Right forelimb (tissue), 1 donor: Measurements from ENCODE around the gene MUC6.

Experiments used
- DNase-seq: peaks from one replicate; pipeline ENCODE4 v3.0.0-alpha.2; 2018

Gene MUC6

DNA sequence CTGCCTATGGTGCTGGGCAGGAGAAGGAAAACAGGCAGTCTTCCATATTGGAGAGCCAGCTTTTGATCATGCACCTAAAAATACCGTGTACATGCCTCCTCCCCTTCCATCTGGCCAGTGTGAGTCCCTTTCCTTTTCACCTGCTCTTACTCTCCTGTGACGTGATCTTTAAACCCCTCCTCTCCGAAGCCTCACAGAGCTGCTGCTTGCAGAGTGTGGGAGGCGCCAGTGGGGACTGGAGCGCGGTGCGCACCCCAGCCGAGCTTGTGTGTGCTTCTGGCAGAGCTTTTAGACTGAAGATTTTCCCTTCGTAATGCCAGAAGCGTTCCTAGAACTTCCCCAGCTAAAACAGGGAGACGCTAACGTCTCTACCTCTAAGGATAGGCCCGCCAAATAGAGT lies 29.8 kb downstream of the MUC6 start:
- DNase-seq: no peak

- peak; percentile 75 for DNase-seq
Measured at GRCh38 chr11:1005928-1006327, 30.6 kb downstream of the MUC6 start.

DNA sequence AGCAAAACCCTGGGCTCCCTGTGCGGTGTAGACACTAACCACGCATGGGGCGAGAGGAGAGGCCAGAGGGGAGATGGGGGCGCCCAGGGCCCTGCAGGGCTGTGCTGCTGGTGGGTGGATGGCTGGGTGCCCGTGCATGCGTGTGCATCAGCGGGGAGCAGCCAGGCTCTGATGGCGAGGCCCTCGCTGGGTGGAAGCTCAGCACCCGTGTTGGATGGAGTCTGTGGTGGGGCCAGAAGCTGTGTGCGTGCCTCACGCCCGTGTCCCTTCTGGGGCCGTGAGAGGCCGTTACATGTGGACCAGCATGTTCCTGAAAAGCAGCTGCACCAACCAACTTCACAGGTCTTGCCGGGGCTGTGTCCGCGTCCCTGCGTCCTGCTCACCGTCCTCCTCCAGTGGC lies 33.4 kb downstream of the MUC6 start:
- no peak for DNase-seq

- DNase-seq: no peak
Measured at GRCh38 chr11:1002406-1002984, 34.0 kb downstream of the MUC6 start.

DNA sequence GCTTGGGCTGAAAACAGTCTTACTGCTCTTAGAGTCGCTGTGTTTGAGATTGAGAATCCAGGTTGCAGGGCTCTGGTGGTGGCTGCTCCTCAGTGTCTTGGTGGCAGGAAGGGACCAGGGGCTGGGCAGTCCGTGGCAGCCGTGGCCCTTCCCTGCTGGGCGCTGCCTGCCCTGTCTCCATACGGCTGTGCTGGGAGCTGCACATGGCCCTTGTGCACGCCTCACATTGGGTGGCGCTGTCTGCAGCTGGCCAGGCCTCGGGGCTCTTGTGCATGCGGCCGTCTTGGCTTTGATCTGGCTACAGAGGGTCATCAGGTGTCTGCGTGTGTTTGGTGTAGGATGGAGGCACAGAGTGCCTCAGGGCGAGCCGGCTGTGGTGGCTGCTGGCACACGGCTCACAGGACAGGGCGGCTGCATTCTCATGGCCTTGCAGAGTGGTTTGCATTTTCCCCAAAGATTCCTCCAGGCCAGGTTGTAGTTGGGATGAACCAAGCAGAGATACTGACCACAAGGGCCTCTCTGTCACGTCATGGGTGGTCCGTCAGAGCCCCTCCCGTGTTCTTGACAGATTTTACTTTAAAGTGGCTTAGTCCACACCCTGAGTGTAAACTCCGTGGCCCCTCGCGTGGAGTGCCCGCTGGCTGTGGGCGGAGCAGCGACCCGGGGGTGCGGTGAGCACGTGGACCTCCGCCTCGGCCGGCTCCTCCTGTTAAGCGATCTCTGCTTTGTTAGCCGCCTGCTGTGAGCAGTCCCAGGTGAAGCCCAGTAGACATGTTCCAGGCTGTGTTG lies 34.7 kb downstream of the MUC6 start:
- no peak for DNase-seq

GRCh38 chr11:1000357-1001278 lies 35.9 kb downstream of the MUC6 start:
- no peak for DNase-seq

GRCh38 chr11:999009-999408 lies 37.5 kb downstream of the MUC6 start:
- DNase-seq: no peak

DNA sequence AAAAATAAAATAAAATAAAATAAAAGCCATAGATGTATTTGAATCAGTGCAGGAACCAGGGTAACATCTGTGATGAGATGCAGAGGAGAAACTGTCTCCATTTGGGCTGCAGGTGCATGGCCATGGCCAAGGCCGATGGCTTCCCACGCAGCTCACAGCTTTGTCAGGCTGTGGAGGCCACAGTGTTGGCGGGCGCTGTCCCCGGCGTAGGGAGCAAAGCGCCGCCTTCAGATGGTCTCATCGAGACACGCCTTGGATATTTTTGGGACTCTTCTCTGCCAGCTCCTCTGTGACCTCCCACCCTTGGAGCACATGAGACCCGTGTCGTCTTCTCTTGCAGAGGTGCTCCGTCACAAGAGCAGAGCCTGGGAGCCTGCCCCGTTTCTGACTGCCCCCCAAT lies 38.6 kb downstream of the MUC6 start:
- DNase-seq: no peak

DNA sequence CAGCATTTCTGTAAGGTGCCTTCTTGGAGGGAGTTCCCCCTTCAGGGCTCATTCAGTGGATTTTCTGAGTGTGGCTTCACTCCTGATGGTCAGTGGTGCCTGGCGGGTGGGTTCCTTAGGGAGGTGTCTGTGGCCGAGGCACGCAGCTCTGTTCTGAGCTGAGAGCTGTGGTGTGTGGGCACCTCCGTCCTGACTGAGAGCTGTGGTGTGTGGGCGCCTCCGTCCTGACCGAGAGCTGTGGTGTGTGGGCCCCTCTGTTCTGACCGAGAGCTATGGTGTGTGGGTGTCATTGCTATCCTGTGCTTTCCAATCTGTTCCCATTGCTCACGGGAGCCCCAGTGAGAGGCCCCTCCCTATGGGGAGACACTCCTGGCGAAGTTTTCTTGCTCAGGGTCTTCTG lies 39.8 kb downstream of the MUC6 start:
- no peak for DNase-seq

GRCh38 chr11:995752-996420 lies 40.6 kb downstream of the MUC6 start:
- DNase-seq: no peak

GRCh38 chr11:995044-995751 lies 41.3 kb downstream of the MUC6 start:
- DNase-seq: no peak

DNA sequence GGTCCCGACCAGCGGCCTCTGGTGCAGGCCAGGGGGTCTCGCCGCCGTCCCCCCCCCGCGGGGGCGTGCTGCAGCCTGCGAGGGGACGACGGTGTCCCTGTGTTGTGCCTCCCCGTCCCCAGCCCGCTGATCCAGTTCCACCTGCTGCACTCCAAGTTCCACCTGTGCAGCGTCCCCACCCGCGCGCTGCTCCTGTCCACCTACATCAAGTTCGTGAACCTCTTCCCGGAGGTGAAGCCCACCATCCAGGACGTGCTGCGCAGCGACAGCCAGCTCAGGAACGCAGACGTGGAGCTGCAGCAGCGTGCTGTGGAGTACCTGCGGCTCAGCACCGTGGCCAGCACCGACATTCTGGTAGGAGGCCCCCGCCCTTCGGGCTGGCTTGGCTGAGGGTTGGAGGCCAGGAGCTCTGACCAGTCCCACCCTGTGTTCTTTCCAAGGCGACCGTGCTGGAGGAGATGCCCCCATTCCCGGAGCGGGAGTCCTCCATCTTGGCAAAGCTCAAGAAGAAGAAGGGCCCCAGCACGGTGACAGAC lies 42.8 kb downstream of the MUC6 start:
- DNase-seq: no peak

DNA sequence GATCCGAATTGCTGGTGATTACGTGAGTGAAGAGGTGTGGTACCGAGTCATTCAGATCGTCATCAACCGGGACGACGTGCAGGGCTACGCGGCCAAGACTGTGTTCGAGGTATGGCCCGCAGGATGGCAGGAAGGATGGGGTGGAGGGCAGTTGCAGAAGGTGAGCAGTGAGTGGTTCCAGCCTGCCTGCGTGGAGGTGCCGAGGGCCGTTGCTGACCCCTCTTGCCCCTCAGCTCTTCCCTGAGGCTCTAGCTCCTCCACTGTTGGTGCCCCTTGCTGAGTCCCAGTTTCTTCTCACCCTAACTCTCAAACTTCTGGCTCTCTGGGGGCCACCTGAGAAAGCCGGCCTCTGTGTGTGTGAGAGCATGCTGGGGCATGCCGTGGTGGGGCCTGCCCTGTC lies 43.9 kb downstream of the MUC6 start:
- DNase-seq: no peak

DNA sequence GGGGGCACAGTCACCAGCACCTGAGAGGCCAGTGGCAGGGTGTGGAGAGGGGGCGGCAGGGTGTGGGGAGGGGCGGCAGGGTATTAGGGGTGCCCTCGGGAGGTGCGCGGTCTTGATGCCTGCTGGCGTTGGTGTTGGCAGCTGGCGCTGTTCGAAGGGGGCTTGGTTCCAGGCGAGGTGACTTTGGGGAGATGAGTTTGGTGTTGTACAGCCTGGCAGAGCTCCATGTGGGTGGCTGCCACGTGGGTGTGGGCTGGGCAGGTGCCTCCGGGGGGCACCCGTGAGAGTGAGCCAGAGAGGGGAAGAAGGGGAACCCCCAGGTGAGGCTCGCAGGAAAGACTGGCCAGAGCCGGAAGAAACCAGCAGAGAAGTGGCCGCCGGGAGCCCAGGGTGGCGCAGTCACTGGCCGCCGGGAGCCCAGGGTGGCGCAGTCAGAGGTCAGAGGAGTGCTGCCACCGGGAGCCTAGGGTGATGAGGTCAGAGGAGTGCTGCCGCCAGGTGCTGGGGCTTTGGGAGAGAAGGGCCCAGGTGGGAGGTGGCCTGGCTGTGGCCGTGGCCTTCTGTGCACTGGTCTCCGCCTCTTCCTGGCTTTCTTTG lies 44.7 kb downstream of the MUC6 start:
- no peak for DNase-seq

DNA sequence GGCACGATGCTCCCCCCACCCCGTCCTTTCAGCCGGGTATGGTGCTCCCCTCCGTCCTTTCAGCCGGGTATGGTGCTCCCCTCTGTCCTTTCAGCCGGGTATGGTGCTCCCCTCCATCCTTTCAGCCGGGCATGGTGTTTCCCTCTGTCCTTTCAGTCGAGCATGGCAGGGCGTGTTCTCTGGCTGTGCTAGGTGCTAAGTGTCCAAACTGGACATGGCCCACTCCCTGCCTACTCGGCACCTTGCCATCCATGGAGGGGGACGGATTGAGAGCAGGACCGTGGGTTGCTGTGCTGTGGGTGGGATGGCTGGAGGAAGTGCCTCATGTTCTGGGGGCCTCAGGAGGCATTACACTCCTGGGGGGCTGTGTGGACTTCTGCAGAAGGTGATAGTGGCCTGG lies 45.5 kb downstream of the MUC6 start:
- no peak for DNase-seq

- no peak for DNase-seq
Measured at GRCh38 chr11:990101-990500, 46.4 kb downstream of the MUC6 start.

GRCh38 chr11:987671-988070 lies 48.8 kb downstream of the MUC6 start:
- no peak for DNase-seq

DNA sequence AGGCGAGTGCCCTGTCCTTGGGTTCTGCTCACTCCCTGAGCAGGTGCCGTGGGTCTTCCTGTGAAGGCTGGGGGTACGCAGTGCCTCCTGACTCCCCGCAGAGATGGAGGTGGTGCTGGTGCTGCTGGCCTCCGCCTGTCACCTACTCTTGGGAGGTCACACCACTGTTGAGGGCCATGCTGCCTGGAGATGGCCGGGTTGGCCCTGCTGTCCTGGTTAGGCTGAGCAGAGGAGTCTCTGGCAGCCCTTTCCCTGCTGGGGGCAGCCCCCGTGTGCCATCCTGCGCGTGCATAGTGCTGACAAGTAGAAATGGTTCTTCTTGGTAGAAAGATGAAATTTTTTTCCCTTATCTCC lies 49.6 kb downstream of the MUC6 start:
- DNase-seq: no peak

DNA sequence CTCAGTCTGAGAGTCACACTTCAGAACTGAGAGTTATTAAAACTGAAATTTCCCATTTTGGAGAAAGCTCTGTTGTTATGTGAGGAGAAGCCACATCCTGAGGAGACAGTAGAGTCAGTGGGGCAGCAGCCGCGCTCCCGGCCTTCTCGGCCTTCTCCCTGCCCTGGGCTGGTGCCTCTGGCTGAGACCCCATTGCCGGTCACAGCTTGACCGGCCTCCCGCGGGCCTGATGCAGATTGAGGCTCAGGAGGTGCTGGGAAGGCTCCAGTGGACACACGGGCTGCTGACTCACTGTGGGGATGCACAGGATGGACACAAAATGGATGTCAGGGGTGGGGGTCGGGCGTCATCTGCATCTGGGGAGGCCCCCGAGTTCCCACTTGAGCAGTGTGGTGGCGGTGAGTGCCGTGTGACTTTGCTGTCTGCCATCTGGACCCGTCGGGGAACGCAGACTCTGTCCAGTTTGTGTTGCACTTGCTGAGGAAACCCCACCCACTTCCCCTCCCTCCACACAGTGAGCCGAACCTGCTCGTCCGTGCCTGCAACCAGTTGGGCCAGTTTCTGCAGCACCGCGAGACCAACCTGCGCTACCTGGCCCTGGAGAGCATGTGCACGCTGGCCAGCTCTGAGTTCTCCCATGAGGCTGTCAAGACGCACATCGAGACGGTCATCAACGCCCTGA lies 50.1 kb downstream of the MUC6 start:
- no peak for DNase-seq

GRCh38 chr11:985848-986247 lies 50.7 kb downstream of the MUC6 start:
- no peak for DNase-seq

- DNase-seq: no peak
Measured at GRCh38 chr11:985406-985805, 51.1 kb downstream of the MUC6 start.
